H9 (cell line): ENCODE measurements around the gene ZNF180. TPM values are rescaled to one million over a fixed set of nuclear protein-coding genes. Genes with fewer than 3 reads are reported as not detected.
A peak's percentile ranks its signal among the peaks of the same experiment; 100 is the strongest.
"Not testable (repeated sequence)": the region's sequence is repeated elsewhere in the genome, so short reads cannot be mapped to it uniquely, and the experiment has no call there.

Experiments used
- DNase-seq: peaks from one replicate; pipeline ENCODE4 v3.0.0-alpha.2; 2017
- H2AFZ ChIP-seq: one replicate; pipeline ENCODE4 v1.6.1; 2013; ENCODE audit warnings: mild to moderate bottlenecking, low read length, control low read depth, moderate library complexity
- H2AK5ac ChIP-seq: 2 replicates; pipeline ENCODE4 v1.6.1; 2013; ENCODE audit warnings: low read length, control low read depth, mixed read lengths; ENCODE audit not compliant: insufficient read length
- H2BK120ac ChIP-seq: one replicate; pipeline ENCODE4 v1.6.1; 2013; ENCODE audit warnings: low read depth, mild to moderate bottlenecking, low read length, control low read depth, inconsistent platforms; ENCODE audit not compliant: poor library complexity, severe bottlenecking
- H2BK12ac ChIP-seq: 2 replicates; pipeline ENCODE4 v1.6.1; 2013; ENCODE audit warnings: low read length, control low read depth, mixed read lengths, low read depth; ENCODE audit not compliant: insufficient read length
- H2BK15ac ChIP-seq: 2 replicates; pipeline ENCODE4 v1.6.1; 2013; ENCODE audit warnings: low read depth, low read length, control low read depth
- H2BK20ac ChIP-seq: one replicate; pipeline ENCODE4 v1.6.1; 2013; ENCODE audit warnings: low read depth, mild to moderate bottlenecking, low read length, control low read depth, inconsistent platforms; ENCODE audit not compliant: poor library complexity, severe bottlenecking
- H2BK5ac ChIP-seq: 2 replicates; pipeline ENCODE4 v1.6.1; 2013; ENCODE audit warnings: low read length, control low read depth, mixed read lengths; ENCODE audit not compliant: insufficient read length
- H3K14ac ChIP-seq: 2 replicates; pipeline ENCODE4 v1.6.1; 2013; ENCODE audit warnings: low read length, control low read depth; ENCODE audit not compliant: insufficient read depth
- H3K18ac ChIP-seq: 2 replicates; pipeline ENCODE4 v1.6.1; 2013; ENCODE audit warnings: low read depth, mild to moderate bottlenecking, mixed read lengths, low read length, control low read depth; ENCODE audit not compliant: insufficient read length
- H3K23ac ChIP-seq: 2 replicates; pipeline ENCODE4 v1.6.1; 2013; ENCODE audit warnings: low read length, control low read depth, mixed read lengths, low read depth; ENCODE audit not compliant: insufficient read length
- H3K23me2 ChIP-seq: 2 replicates; pipeline ENCODE4 v1.6.1; 2013; ENCODE audit warnings: low read depth, mild to moderate bottlenecking, mixed read lengths, low read length, control low read depth; ENCODE audit not compliant: insufficient read length, poor library complexity, severe bottlenecking
- H3K27ac ChIP-seq: 2 replicates; pipeline ENCODE4 v1.5.1; 2013; ENCODE audit warnings: low read length, control low read depth, mixed read lengths, low read depth; ENCODE audit not compliant: insufficient read length
- H3K27me3 ChIP-seq: 2 replicates; pipeline ENCODE4 v1.6.1; 2013; ENCODE audit warnings: low read length, control low read depth, inconsistent platforms; ENCODE audit not compliant: insufficient read depth
- H3K4ac ChIP-seq: 2 replicates; pipeline ENCODE4 v1.6.1; 2013; ENCODE audit warnings: low read depth, mild to moderate bottlenecking, control low read depth, inconsistent platforms, low read length, moderate library complexity
- H3K4me1 ChIP-seq: 2 replicates; pipeline ENCODE4 v1.6.1; 2013; ENCODE audit warnings: low read length, control low read depth, inconsistent platforms; ENCODE audit not compliant: insufficient read depth
- H3K4me2 ChIP-seq: 2 replicates; pipeline ENCODE4 v1.6.1; 2013; ENCODE audit warnings: low read length, control low read depth, mixed read lengths; ENCODE audit not compliant: insufficient read length, insufficient read depth
- H3K56ac ChIP-seq: 2 replicates; pipeline ENCODE4 v1.6.1; 2013; ENCODE audit warnings: low read depth, mild to moderate bottlenecking, mixed read lengths, low read length, control low read depth; ENCODE audit not compliant: insufficient read length
- H3K79me1 ChIP-seq: 2 replicates; pipeline ENCODE4 v1.6.1; 2013; ENCODE audit warnings: low read depth, mild to moderate bottlenecking, moderate library complexity, low read length, control low read depth, inconsistent platforms; ENCODE audit not compliant: insufficient read depth, poor library complexity, severe bottlenecking
- H3K79me2 ChIP-seq: 2 replicates; pipeline ENCODE4 v1.6.1; 2013; ENCODE audit warnings: low read length, control low read depth, inconsistent platforms; ENCODE audit not compliant: insufficient read depth
- H3K9ac ChIP-seq: 2 replicates; pipeline ENCODE4 v1.6.1; 2013; ENCODE audit warnings: low read length, control low read depth, mixed read lengths; ENCODE audit not compliant: insufficient read length; ENCODE audit errors: extremely low read depth
- H3K9me3 ChIP-seq: one replicate; pipeline ENCODE4 v1.6.1; 2013; ENCODE audit warnings: low read depth, low read length, inconsistent platforms; ENCODE audit not compliant: control insufficient read depth
- H3T11ph ChIP-seq: one replicate; pipeline ENCODE4 v1.6.1; 2013; ENCODE audit warnings: mild to moderate bottlenecking, low read length, control low read depth, inconsistent platforms
- H4K20me1 ChIP-seq: one replicate; pipeline ENCODE4 v1.6.1; 2013; ENCODE audit not compliant: control insufficient read depth, insufficient read length, insufficient read depth
- H4K5ac ChIP-seq: 2 replicates; pipeline ENCODE4 v1.6.1; 2013; ENCODE audit warnings: low read depth, mild to moderate bottlenecking, mixed read lengths, low read length, control low read depth; ENCODE audit not compliant: insufficient read length
- H4K8ac ChIP-seq: replicated peaks from 2 replicates; pipeline ENCODE4 v1.6.1; 2013; ENCODE audit warnings: low read length, control low read depth, mixed read lengths, low read depth; ENCODE audit not compliant: insufficient read length
- H4K91ac ChIP-seq: 2 replicates; pipeline ENCODE4 v1.6.1; 2013; ENCODE audit warnings: low read depth, mild to moderate bottlenecking, moderate library complexity, mixed read lengths, low read length, control low read depth; ENCODE audit not compliant: insufficient read length
- H3K27ac Mint-ChIP-seq, 3 experiments: 2 replicates in 2 of 3; 3 replicates in 1 of 3; pipeline ENCODE4 v1.8.0; 2020 to 2021; ENCODE audit warnings: mixed read lengths in 3 of 3, mild to moderate bottlenecking in 1 of 3, moderate library complexity in 1 of 3
- H3K27me3 Mint-ChIP-seq: 2 replicates; pipeline ENCODE4 v1.8.0; 2021; ENCODE audit warnings: low read depth, mild to moderate bottlenecking, moderate library complexity, mixed read lengths
- H3K36me3 Mint-ChIP-seq, 3 experiments: 2 replicates in 2 of 3; 3 replicates in 1 of 3; pipeline ENCODE4 v1.8.0; 2020 to 2021; ENCODE audit warnings: low read depth in 3 of 3, mixed read lengths in 3 of 3; ENCODE audit not compliant: insufficient read depth in 1 of 3
- H3K4me1 Mint-ChIP-seq, 2 experiments: 2 replicates each; pipeline ENCODE4 v1.8.0; 2020; ENCODE audit warnings: mixed read lengths in 2 of 2
- H3K4me3 Mint-ChIP-seq, 2 experiments: 2 replicates in 1 of 2; 3 replicates in 1 of 2; pipeline ENCODE4 v1.8.0; 2020 to 2021; ENCODE audit warnings: mild to moderate bottlenecking in 2 of 2, mixed read lengths in 2 of 2, moderate library complexity in 1 of 2
- H3K9me3 Mint-ChIP-seq, 2 experiments: 2 replicates in 1 of 2; 3 replicates in 1 of 2; pipeline ENCODE4 v1.8.0; 2020; ENCODE audit warnings: mild to moderate bottlenecking in 2 of 2, mixed read lengths in 2 of 2, moderate library complexity in 1 of 2
- CTCF ChIP-seq: fragments of 200-600 bp; sonication (generic); conservative IDR thresholded peaks from 3 replicates; pipeline ENCODE4 v1.8.0; 2021; ENCODE audit warnings: antibody characterized with exemption, mild to moderate bottlenecking
- WGBS: extraction: QIAGEN DNeasy Blood & Tissue Kit; methylation state at CpG from one replicate; pipeline ENCODE4 v1.1.7; 2013; ENCODE audit warnings: missing lambda C conversion rate, low lambda C conversion rate, mixed read lengths; ENCODE audit not compliant: insufficient read length; ENCODE audit errors: extremely low coverage; 5-methylcytosine and 5-hydroxymethylcytosine counted together
- total RNA-seq: library from RNA; stranded (reverse); gene quantifications from 2 replicates; pipeline ENCODE4 v1.2.1, GENCODE V29; 2021

The ZNF180 gene
- total RNA-seq, 1 experiment from 2014 or later: 13.6 TPM

DNA sequence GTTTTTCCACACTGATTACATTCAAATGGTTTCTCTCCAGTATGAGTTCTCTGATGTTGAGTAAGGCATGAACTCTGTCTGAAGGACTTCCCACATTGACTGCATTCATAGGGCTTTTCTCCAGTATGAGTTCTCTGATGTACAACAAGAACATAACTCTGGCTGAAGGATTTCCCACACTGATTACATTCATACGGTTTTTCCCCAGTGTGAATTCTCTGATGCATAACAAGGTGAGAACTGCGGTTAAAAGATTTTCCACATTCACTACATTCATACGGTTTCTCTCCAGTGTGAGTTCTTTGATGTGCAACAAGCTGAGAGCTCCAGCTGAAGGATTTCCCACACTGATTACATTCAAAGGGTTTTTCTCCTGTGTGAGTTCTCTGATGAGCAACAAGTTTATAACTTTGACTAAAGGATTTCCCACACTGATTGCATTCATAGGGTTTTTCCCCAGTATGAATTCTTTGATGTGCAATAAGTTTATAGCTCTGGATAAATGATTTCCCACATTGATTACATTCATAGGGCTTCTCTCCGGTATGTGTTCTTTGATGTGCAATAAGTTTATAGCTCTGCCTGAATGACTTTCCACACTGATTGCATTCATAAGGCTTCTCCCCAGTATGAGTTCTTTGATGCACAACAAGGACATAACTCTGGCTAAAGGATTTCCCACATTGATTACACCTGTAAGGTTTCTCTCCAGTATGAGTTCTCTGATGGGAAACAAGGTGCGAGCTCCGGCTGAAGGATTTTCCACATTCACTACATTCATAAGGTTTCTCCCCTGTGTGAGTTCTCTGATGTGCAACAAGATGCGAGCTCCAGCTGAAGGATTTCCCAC, 23.5 kb downstream of the ZNF180 start:
- no peak overlapping the region for H3K27ac Mint-ChIP-seq
- Histone ChIP-seq H4K91ac (no peak overlapping the region), H3K79me2 (no peaks in the 10 kb centered on the region), H2BK15ac (no peak overlapping the region), H2AFZ (no peak overlapping the region), H3K9ac (no peak overlapping the region), H3K4me1 (no peaks in the 10 kb centered on the region), H3K79me1 (no peaks in the 10 kb centered on the region), H4K5ac (no peak overlapping the region), H3K14ac (no peak overlapping the region), H4K8ac (no peak overlapping the region), H3K23ac (no peak overlapping the region), H3T11ph (no peak overlapping the region), H2BK5ac (no peak overlapping the region), H2AK5ac (no peak overlapping the region), H2BK12ac (no peak overlapping the region), H3K27ac (no peak overlapping the region), H2BK120ac (no peak overlapping the region), H3K4me2 (no peak overlapping the region), H3K18ac (no peak overlapping the region), H3K4ac (no peak overlapping the region), H2BK20ac (no peak overlapping the region), H3K23me2 (no peaks in the 10 kb centered on the region), H3K56ac (no peak overlapping the region), H3K9me3 (peaks cover 98% of the 10 kb centered on the region), H3K27me3 (no peaks in the 10 kb centered on the region), H4K20me1 (no peaks in the 10 kb centered on the region)
- no peak overlapping the region for H3K4me3 Mint-ChIP-seq
- no peaks in the 10 kb centered on the region for H3K4me1 Mint-ChIP-seq
- H3K27me3 Mint-ChIP-seq: peaks cover 23% of the 10 kb centered on the region
- no CpG with 5 or more reads among the region's 7 CpGs for WGBS
- H3K36me3 Mint-ChIP-seq: peaks cover 81 to 95% (median 93%) of the 10 kb centered on the region in 3 experiments
- no peak for DNase-seq
- H3K9me3 Mint-ChIP-seq: peaks cover 99 to 100% of the 10 kb centered on the region in 2 experiments
- no peak for TF ChIP-seq CTCF

DNA sequence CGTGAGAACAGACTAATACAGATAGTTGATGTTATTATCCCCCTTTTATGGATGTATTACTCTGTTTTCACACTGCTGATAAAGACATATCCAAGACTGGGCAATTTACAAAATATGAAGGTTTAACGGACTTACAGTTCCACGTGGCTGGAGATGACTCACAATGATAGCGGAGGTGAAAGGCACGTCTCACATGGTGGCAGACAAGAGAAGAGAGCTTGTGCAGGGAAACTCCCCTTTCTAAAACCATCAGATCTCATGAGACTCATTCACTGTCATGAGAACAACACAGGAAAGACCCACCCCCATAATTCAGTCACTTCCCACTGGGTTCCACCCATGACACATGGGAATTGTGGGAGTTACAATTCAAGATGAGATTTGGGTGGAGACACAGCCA, 31.6 kb downstream of the ZNF180 start:
- not testable (repeated sequence) for H2AK5ac ChIP-seq, H3K18ac ChIP-seq, H4K91ac ChIP-seq, H2BK12ac ChIP-seq, H3K27ac ChIP-seq, H2BK120ac ChIP-seq, H3K4me2 ChIP-seq, DNase-seq, H3T11ph ChIP-seq, H3K79me1 ChIP-seq, H2BK5ac ChIP-seq, H3K56ac ChIP-seq, H3K79me2 ChIP-seq, H3K9ac ChIP-seq, H3K4ac ChIP-seq, H3K27me3 ChIP-seq, H4K8ac ChIP-seq, H4K20me1 ChIP-seq, H3K23ac ChIP-seq, H2BK20ac ChIP-seq, H2AFZ ChIP-seq, H3K4me1 Mint-ChIP-seq, H2BK15ac ChIP-seq, H3K4me1 ChIP-seq, H3K23me2 ChIP-seq, H4K5ac ChIP-seq, H3K14ac ChIP-seq, H3K27ac Mint-ChIP-seq
- H3K9me3 ChIP-seq: peaks cover 55% of the 10 kb centered on the region
- peaks cover 82 to 94% of the 10 kb centered on the region in 2 experiments for H3K9me3 Mint-ChIP-seq
- H3K36me3 Mint-ChIP-seq: peaks cover 9 to 46% (median 26%) of the 10 kb centered on the region in 3 experiments
- H3K27me3 Mint-ChIP-seq: peaks cover 17% of the 10 kb centered on the region
- WGBS: no CpG with 5 or more reads among the region's 5 CpGs
- H3K4me3 Mint-ChIP-seq: peak overlapping the region in 1 of 2 experiments; percentile 13; a peak in 1 of 5 replicates
